A549 (cell line): Measurements from ENCODE around the gene TTYH2. TPM values are rescaled to one million over a fixed set of nuclear protein-coding genes. Genes with fewer than 3 reads are reported as not detected.
A peak's percentile ranks its signal among the peaks of the same experiment; 100 is the strongest.

ENCODE experiments used
- ATAC-seq, 2 experiments: fragments of 200-7000 bp in 1 of 2; fragments of >200 bp in 1 of 2; cut with Nextera tagmentation in 1 of 2; cut with Tn5 transposase in 1 of 2; 3 replicates each; pipeline versions ENCODE4 v1.8.0 to v1.9.1; 2018 to 2020; ENCODE audit warnings: mild to moderate bottlenecking in 1 of 2, moderate library complexity in 1 of 2
- CTCF ChIA-PET: fragments of 300-600 bp; sonication (Branson Sonifier 250); formaldehyde crosslinking; extraction: SDS; loops from one replicate; lab custom pipeline; 2021; ENCODE audit warnings: antibody characterized with exemption, inconsistent platforms; lab: Yijun Ruan, JAX
- POLR2A ChIA-PET: fragments of 350-600 bp; formaldehyde crosslinking; extraction: SDS; loops from one replicate; lab custom pipeline; 2021; ENCODE audit warnings: antibody characterized with exemption, inconsistent platforms; lab: Yijun Ruan, JAX
- DNase-seq, 2 experiments: peaks; one replicate each; pipeline versions ENCODE4 v3.0.0 to v3.0.0-alpha.2; 2011 to 2016; ENCODE audit warnings: low read depth in 1 of 2, low spot score in 1 of 2
- FAIRE-seq: peaks from 2 replicates; lab custom pipeline; 2011; peaks lifted over from hg19 to GRCh38; lab: Jason Lieb, UNC
- H3K27ac ChIP-seq, 2 experiments: fragments of >200 bp; sonication (Bioruptor Twin); formaldehyde crosslinking; 3 replicates each; pipeline ENCODE4 v1.5.1; 2016 to 2017
- H3K4me1 ChIP-seq: fragments of >200 bp; sonication (Bioruptor Twin); formaldehyde crosslinking; 3 replicates; pipeline ENCODE4 v1.6.1; 2016
- H3K4me2 ChIP-seq: fragments of >200 bp; sonication (Bioruptor Twin); formaldehyde crosslinking; 3 replicates; pipeline ENCODE4 v1.6.1; 2016
- H3K4me3 ChIP-seq: fragments of >200 bp; sonication (Bioruptor Twin); formaldehyde crosslinking; 3 replicates; pipeline ENCODE4 v1.5.1; 2016
- H3K9me3 ChIP-seq: fragments of >200 bp; sonication (Bioruptor Twin); formaldehyde crosslinking; 3 replicates; pipeline ENCODE4 v1.6.1; 2016
- BHLHE40 ChIP-seq: IDR thresholded peaks from 2 replicates; pipeline ENCODE4 v1.6.1; 2012; ENCODE audit warnings: low read depth, low read length, inconsistent platforms
- CBX2 ChIP-seq: fragments of 200-600 bp; sonication (generic); IDR thresholded peaks from 2 replicates; pipeline ENCODE4 v1.6.1; 2016; ENCODE audit warnings: low read depth, mild to moderate bottlenecking, borderline replicate concordance
- CBX8 ChIP-seq: fragments of 200-600 bp; sonication (generic); IDR thresholded peaks from 2 replicates; pipeline ENCODE4 v1.6.1; 2016
- EHMT2 ChIP-seq: fragments of 200-600 bp; sonication (generic); IDR thresholded peaks from 2 replicates; pipeline ENCODE4 v1.6.1; 2016; ENCODE audit warnings: antibody characterized with exemption, low read depth, mild to moderate bottlenecking, moderate library complexity
- EP300 ChIP-seq, 2 experiments: fragments of >200 bp; sonication (Bioruptor Twin); formaldehyde crosslinking; IDR thresholded peaks; 2 replicates in 1 of 2; 3 replicates in 1 of 2; pipeline ENCODE4 v1.6.1; 2016 to 2017
- FOSL2 ChIP-seq, 2 experiments: fragments of 450-650 bp in 1 of 2; fragments of >200 bp in 1 of 2; sonication (Bioruptor Twin) in 1 of 2; formaldehyde crosslinking; IDR thresholded peaks; 2 replicates each; pipeline versions ENCODE4 v1.5.0 to v1.6.1; 2016 to 2020; ENCODE audit warnings: mild to moderate bottlenecking in 1 of 2, moderate library complexity in 1 of 2
- FOXS1 ChIP-seq: fragments of 250-450 bp; sonication (Bioruptor Pico); IDR thresholded peaks from 2 replicates; pipeline ENCODE4 v1.5.0; 2020; ENCODE audit warnings: mild to moderate bottlenecking, moderate library complexity
- HDAC2 ChIP-seq: fragments of 200-600 bp; sonication (generic); IDR thresholded peaks from 2 replicates; pipeline ENCODE4 v1.6.1; 2016
- HOXB5 ChIP-seq: fragments of 250-450 bp; sonication (Bioruptor Pico); IDR thresholded peaks from 2 replicates; pipeline ENCODE4 v1.5.0; 2020; ENCODE audit warnings: mild to moderate bottlenecking, moderate library complexity
- JUN ChIP-seq, 2 experiments: fragments of >200 bp; sonication (Bioruptor Twin); formaldehyde crosslinking; IDR thresholded peaks; 2 replicates in 1 of 2; 3 replicates in 1 of 2; pipeline ENCODE4 v1.6.1; 2016 to 2017
- JUNB ChIP-seq: fragments of >200 bp; sonication (Bioruptor Twin); formaldehyde crosslinking; IDR thresholded peaks from 2 replicates; pipeline ENCODE4 v1.6.1; 2016
- MYC ChIP-seq: IDR thresholded peaks from 2 replicates; pipeline ENCODE4 v1.6.1; 2012; ENCODE audit warnings: mild to moderate bottlenecking, inconsistent platforms, low read length, improper control_type of control experiment, borderline replicate concordance
- NPAS2 ChIP-seq: fragments of 250-450 bp; sonication (Bioruptor Pico); IDR thresholded peaks from 2 replicates; pipeline ENCODE4 v1.8.0; 2022; ENCODE audit warnings: mild to moderate bottlenecking, moderate library complexity, borderline replicate concordance
- NR3C1 ChIP-seq: fragments of >200 bp; sonication (Bioruptor Twin); formaldehyde crosslinking; IDR thresholded peaks from 3 replicates; pipeline ENCODE4 v1.6.1; 2017
- PHF8 ChIP-seq: fragments of 200-600 bp; sonication (generic); IDR thresholded peaks from 2 replicates; pipeline ENCODE4 v1.6.1; 2016; ENCODE audit warnings: low read depth, mild to moderate bottlenecking, antibody characterized with exemption, moderate library complexity, borderline replicate concordance
- RAD21 ChIP-seq, 2 experiments: fragments of >200 bp in 1 of 2; sonication (Bioruptor Twin) in 1 of 2; formaldehyde crosslinking in 1 of 2; IDR thresholded peaks in 1 of 2; conservative IDR thresholded peaks in 1 of 2; 2 replicates in 1 of 2; 3 replicates in 1 of 2; pipeline ENCODE4 v1.6.1; 2012 to 2018; ENCODE audit warnings: inconsistent platforms in 1 of 2
- RCOR1 ChIP-seq: fragments of 150-350 bp; IDR thresholded peaks from 2 replicates; pipeline ENCODE4 v1.6.1; 2014; ENCODE audit warnings: antibody characterized with exemption, low read length, low read depth
- RFX5 ChIP-seq: fragments of 450-650 bp; IDR thresholded peaks from 2 replicates; pipeline ENCODE4 v1.7.1; 2014; ENCODE audit warnings: antibody characterized with exemption, mild to moderate bottlenecking, moderate library complexity
- RNF2 ChIP-seq: fragments of 200-600 bp; sonication (generic); IDR thresholded peaks from 2 replicates; pipeline ENCODE4 v1.6.1; 2016; ENCODE audit warnings: low read depth, mild to moderate bottlenecking, antibody characterized with exemption, moderate library complexity, borderline replicate concordance
- SREBF2 ChIP-seq: fragments of 450-650 bp; IDR thresholded peaks from 2 replicates; pipeline ENCODE4 v1.6.1; 2014; ENCODE audit warnings: mild to moderate bottlenecking, moderate library complexity
- TP53 ChIP-seq: fragments of 250-450 bp; sonication (Bioruptor Pico); IDR thresholded peaks from 2 replicates; pipeline ENCODE4 v1.5.0; 2021; ENCODE audit warnings: mild to moderate bottlenecking, moderate library complexity
- WGBS: methylation state at CpG from one replicate; pipeline ENCODE4 v1.1.6; 2017; ENCODE audit errors: missing lambda C conversion rate; 5-methylcytosine and 5-hydroxymethylcytosine counted together
- polyA plus RNA-seq, 4 experiments: library from polyadenylated mRNA; depleted of rRNA in 3 of 4; stranded (reverse); fragments of >200 nt; fragmentation: RNase III in 1 of 4; extraction: RNeasy Plus Mini Kit Qiagen cat#74134 plus additional on column Dnase treatment in 1 of 4; gene quantifications; 2 replicates in 3 of 4; 3 replicates in 1 of 4; pipeline ENCODE4 v1.2.3, GENCODE V29; 2011 to 2017
- TF ChIP-seq, protein P1 (sequence below): fragments of >200 bp; sonication (Bioruptor Twin); formaldehyde crosslinking; IDR thresholded peaks from 2 replicates; pipeline ENCODE4 v1.6.1; 2016
- TF ChIP-seq, protein P2 (sequence below): IDR thresholded peaks from 2 replicates; pipeline ENCODE4 v1.6.1; 2012
- TF ChIP-seq, protein P3 (sequence below): fragments of 250-450 bp; sonication (Bioruptor Pico); IDR thresholded peaks from 2 replicates; pipeline ENCODE4 v1.5.0; 2020; ENCODE audit warnings: low read depth, mild to moderate bottlenecking, moderate library complexity
- TF ChIP-seq, protein P4 (sequence below): fragments of >200 bp; sonication (Bioruptor Twin); formaldehyde crosslinking; IDR thresholded peaks from 3 replicates; pipeline ENCODE4 v1.5.1; 2016
- TF ChIP-seq, protein P5 (sequence below): IDR thresholded peaks from 2 replicates; pipeline ENCODE4 v1.6.1; 2012; ENCODE audit warnings: low read depth, borderline replicate concordance
- TF ChIP-seq, protein P6 (sequence below): IDR thresholded peaks from 2 replicates; pipeline ENCODE4 v1.6.1; 2012

Gene TTYH2
- polyA plus RNA-seq, 2 of the 4 experiments (the other 2 are of a cell fraction): 1.4 to 1.7 TPM

DNA sequence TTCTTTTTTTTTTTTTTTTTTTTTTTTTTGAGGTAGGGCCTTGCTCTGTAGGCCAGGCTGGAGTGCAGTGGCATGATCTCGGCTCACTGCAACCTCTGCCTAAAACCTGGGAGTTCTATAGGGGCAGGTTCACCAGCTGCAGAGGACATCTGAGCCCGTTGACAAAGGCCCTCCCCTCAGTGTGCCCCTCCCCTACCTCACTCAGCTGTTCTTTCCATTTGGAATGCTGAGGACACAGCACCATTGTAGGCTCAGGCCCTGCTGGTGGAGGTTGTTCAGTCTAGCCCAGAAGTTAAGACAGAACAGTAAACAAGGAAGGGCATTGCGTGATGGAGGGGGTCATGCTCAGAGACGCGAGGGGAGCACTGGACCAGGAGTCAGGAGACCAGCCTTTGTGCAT lies 90.8 kb downstream of the TTYH2 start:
- FAIRE-seq: no peak
- 62% methylated on average over 5 of the region's 5 CpGs for WGBS
- DNase-seq: no peak
- no peak overlapping the region for H3K4me2 ChIP-seq
- H3K9me3 ChIP-seq: peaks cover 5% of the 10 kb centered on the region; the same call in 1 of the 3 replicates
- H3K27ac ChIP-seq: no peak overlapping the region
- POLR2A ChIA-PET: no interaction called here
- no peak overlapping the region for H3K4me3 ChIP-seq
- TF ChIP-seq, protein P1, sequence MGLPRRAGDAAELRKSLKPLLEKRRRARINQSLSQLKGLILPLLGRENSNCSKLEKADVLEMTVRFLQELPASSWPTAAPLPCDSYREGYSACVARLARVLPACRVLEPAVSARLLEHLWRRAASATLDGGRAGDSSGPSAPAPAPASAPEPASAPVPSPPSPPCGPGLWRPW: no peak
- TF ChIP-seq RFX5: no peak
- no peak for TF ChIP-seq MYC
- TF ChIP-seq, protein P2, sequence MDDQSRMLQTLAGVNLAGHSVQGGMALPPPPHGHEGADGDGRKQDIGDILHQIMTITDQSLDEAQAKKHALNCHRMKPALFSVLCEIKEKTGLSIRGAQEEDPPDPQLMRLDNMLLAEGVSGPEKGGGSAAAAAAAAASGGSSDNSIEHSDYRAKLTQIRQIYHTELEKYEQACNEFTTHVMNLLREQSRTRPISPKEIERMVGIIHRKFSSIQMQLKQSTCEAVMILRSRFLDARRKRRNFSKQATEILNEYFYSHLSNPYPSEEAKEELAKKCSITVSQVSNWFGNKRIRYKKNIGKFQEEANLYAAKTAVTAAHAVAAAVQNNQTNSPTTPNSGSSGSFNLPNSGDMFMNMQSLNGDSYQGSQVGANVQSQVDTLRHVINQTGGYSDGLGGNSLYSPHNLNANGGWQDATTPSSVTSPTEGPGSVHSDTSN: no peak
- no peak for TF ChIP-seq NPAS2
- no peak for TF ChIP-seq EHMT2
- no peak for TF ChIP-seq RAD21 (conservative IDR thresholded peaks at IDR 0.05 in 1 of 2, IDR thresholded peaks at IDR 0.05 in 1 of 2)
- TF ChIP-seq NR3C1: no peak
- no peak for TF ChIP-seq RCOR1
- no peak for TF ChIP-seq SREBF2
- TF ChIP-seq, protein P3, sequence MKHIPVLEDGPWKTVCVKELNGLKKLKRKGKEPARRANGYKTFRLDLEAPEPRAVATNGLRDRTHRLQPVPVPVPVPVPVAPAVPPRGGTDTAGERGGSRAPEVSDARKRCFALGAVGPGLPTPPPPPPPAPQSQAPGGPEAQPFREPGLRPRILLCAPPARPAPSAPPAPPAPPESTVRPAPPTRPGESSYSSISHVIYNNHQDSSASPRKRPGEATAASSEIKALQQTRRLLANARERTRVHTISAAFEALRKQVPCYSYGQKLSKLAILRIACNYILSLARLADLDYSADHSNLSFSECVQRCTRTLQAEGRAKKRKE (CRISPR knock-in tag): no peak
- TF ChIP-seq, protein P4, sequence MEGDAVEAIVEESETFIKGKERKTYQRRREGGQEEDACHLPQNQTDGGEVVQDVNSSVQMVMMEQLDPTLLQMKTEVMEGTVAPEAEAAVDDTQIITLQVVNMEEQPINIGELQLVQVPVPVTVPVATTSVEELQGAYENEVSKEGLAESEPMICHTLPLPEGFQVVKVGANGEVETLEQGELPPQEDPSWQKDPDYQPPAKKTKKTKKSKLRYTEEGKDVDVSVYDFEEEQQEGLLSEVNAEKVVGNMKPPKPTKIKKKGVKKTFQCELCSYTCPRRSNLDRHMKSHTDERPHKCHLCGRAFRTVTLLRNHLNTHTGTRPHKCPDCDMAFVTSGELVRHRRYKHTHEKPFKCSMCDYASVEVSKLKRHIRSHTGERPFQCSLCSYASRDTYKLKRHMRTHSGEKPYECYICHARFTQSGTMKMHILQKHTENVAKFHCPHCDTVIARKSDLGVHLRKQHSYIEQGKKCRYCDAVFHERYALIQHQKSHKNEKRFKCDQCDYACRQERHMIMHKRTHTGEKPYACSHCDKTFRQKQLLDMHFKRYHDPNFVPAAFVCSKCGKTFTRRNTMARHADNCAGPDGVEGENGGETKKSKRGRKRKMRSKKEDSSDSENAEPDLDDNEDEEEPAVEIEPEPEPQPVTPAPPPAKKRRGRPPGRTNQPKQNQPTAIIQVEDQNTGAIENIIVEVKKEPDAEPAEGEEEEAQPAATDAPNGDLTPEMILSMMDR: no peak
- TF ChIP-seq HDAC2: no peak
- TF ChIP-seq, protein P5, sequence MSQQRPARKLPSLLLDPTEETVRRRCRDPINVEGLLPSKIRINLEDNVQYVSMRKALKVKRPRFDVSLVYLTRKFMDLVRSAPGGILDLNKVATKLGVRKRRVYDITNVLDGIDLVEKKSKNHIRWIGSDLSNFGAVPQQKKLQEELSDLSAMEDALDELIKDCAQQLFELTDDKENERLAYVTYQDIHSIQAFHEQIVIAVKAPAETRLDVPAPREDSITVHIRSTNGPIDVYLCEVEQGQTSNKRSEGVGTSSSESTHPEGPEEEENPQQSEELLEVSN: no peak
- TF ChIP-seq TP53 (CRISPR knock-in tag): no peak
- TF ChIP-seq RNF2: no peak
- no peak for TF ChIP-seq FOXS1
- TF ChIP-seq JUNB: no peak
- TF ChIP-seq, all 56 proteins: peak for 0
- H3K4me1 ChIP-seq: no peaks in the 10 kb centered on the region
- CTCF ChIA-PET: interaction anchor here (0.7 to 3.8 kb wide), 9 partner anchors 13 to 75 kb away, joined by 3 to 26 read pairs (median 5); partner anchors contain the start of genes BTBD17 and GPR142
- no peak for ATAC-seq

DNA sequence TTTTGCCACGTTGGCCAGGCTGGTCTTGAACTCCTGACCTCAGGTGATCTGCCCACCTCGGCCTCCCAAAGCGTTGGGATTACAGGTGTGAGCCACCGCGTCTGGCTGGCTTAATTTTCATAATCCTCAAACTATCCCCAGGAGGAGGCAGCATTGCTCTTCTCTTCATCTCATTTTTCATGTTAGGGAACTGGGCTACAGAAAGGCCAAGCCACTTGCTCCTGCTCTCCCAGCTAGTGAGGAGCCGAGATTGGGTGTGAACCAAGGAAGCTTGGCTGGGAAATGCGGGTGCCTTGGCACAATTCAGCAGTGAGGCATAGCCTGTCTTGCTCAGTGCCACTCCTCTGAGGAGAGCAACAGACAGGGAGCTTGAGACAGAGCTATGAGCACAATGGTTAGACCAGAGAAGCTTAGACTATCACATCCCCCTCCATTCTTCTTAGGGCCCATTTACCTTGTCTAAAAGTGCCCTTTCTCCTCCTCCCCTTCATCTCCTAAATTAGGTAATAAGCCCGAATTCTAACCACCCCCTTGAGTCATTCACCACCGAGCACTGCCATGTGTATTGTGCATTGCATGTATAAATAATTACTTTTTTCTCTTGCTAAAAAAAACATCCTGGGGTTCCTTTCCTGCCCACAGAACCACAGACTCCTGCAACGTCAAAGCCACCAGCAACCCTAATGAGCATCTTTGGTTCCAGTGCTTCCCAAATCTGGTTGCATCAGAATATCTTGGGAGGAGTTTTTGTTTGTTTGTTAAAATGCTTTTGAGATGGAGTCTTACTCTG lies 92.7 kb downstream of the TTYH2 start:
- POLR2A ChIA-PET: no interaction called here
- H3K4me1 ChIP-seq: 0 out of 3 replicates have a peak, but pooled peaks cover 3% of the 10 kb centered on the region
- 22% methylated on average over 10 of the region's 10 CpGs for WGBS
- H3K27ac ChIP-seq: no peak overlapping the region
- peaks cover 5% of the 10 kb centered on the region; the same call in 1 of the 3 replicates for H3K9me3 ChIP-seq
- CTCF ChIA-PET: interaction anchor here (0.8 to 3.8 kb wide), 8 partner anchors 7 to 145 kb away, joined by 3 to 26 read pairs (median 6); partner anchors contain the start of genes BTBD17 and GPR142
- ATAC-seq (no peak; a peak in 1 of 6 replicates), DNase-seq (peak in 1 of 2 experiments; percentile 28), FAIRE-seq (no peak)
- H3K4me3 ChIP-seq: no peak overlapping the region
- H3K4me2 ChIP-seq: no peak overlapping the region
- TF ChIP-seq FOXS1: no peak
- TF ChIP-seq, protein P4: peak; percentile 12; the same call in 2 of the 3 replicates
- TF ChIP-seq, protein P6, sequence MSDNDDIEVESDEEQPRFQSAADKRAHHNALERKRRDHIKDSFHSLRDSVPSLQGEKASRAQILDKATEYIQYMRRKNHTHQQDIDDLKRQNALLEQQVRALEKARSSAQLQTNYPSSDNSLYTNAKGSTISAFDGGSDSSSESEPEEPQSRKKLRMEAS: no peak
- TF ChIP-seq RAD21 (conservative IDR thresholded peaks at IDR 0.05 in 1 of 2, IDR thresholded peaks at IDR 0.05 in 1 of 2): peak in 1 of 2 experiments; percentile 46; a peak in 1 of 5 replicates
- no peak for TF ChIP-seq EP300 (IDR thresholded peaks at IDR 0.05)
- TF ChIP-seq SREBF2: no peak
- TF ChIP-seq NPAS2: no peak
- TF ChIP-seq BHLHE40: no peak
- TF ChIP-seq PHF8: no peak
- no peak for TF ChIP-seq JUN (IDR thresholded peaks at IDR 0.05)
- TF ChIP-seq MYC: no peak
- TF ChIP-seq FOSL2 (IDR thresholded peaks at IDR 0.05): no peak
- no peak for TF ChIP-seq FOSL2 (CRISPR knock-in tag; IDR thresholded peaks at IDR 0.05)
- no peak for TF ChIP-seq HOXB5 (CRISPR knock-in tag)
- no peak for TF ChIP-seq CBX8
- TF ChIP-seq CBX2: no peak
